Activated CD4-positive, alpha-beta T cell treated with anti-CD3 and anti-CD28 coated beads, Interleukin-2, amount 10 ng/mL, durations not matched to agents 7 days and 5 days (primary cell): ENCODE measurements around the gene LDLRAD4. TPM values are rescaled to one million over a fixed set of nuclear protein-coding genes. Genes with fewer than 3 reads are reported as not detected.
A peak's percentile ranks its signal among the peaks of the same experiment; 100 is the strongest.

Experiments
- CTCF ChIA-PET: fragments of 350-600 bp; sonication (Branson Sonifier 250); formaldehyde crosslinking; loops from one replicate; lab custom pipeline; 2021; ENCODE audit warnings: antibody characterized with exemption; lab: Charles Lee
- POLR2A ChIA-PET: fragments of 350-600 bp; sonication (Branson Sonifier 250); formaldehyde crosslinking; loops from one replicate; lab custom pipeline; 2021; ENCODE audit warnings: antibody characterized with exemption; lab: Charles Lee
- DNase-seq: peaks from one replicate; pipeline ENCODE4 v3.0.0-alpha.2; 2020
- H3K27ac Mint-ChIP-seq: one replicate; pipeline ENCODE4 v1.8.0; 2021; ENCODE audit warnings: mild to moderate bottlenecking, moderate library complexity, mixed read lengths
- H3K27me3 Mint-ChIP-seq: one replicate; pipeline ENCODE4 v1.8.0; 2021; ENCODE audit warnings: mixed read lengths
- H3K36me3 Mint-ChIP-seq: one replicate; pipeline ENCODE4 v1.8.0; 2021; ENCODE audit warnings: low read depth, mixed read lengths
- H3K4me1 Mint-ChIP-seq: one replicate; pipeline ENCODE4 v1.8.0; 2021; ENCODE audit warnings: mixed read lengths
- H3K4me3 Mint-ChIP-seq: one replicate; pipeline ENCODE4 v1.8.0; 2021; ENCODE audit warnings: mild to moderate bottlenecking, moderate library complexity, mixed read lengths
- H3K9me3 Mint-ChIP-seq: one replicate; pipeline ENCODE4 v1.8.0; 2021; ENCODE audit warnings: mixed read lengths
- total RNA-seq, 2 experiments: library from RNA; stranded (reverse); gene quantifications; one replicate each; pipeline ENCODE4 v1.2.3, GENCODE V29; 2021

Gene LDLRAD4
- total RNA-seq, 2 experiments from 2014 or later = 23.8 to 28.6 TPM

GRCh38 chr18:13462686-13463085 is 244.1 kb downstream of the LDLRAD4 start:
- Mint-ChIP-seq H3K4me3 (no peak overlapping the region), H3K4me1 (peaks cover 64% of the 10 kb centered on the region), H3K9me3 (peaks cover 28% of the 10 kb centered on the region), H3K27ac (no peak overlapping the region), H3K36me3 (peaks cover 33% of the 10 kb centered on the region), H3K27me3 (no peaks in the 10 kb centered on the region)
- POLR2A ChIA-PET = no interaction called here
- DNase-seq = no peak
- CTCF ChIA-PET = interaction anchor here (1.2 to 1.8 kb wide), 2 partner anchors 21 to 30 kb away, joined by 3 to 4 read pairs; no protein-coding TSS in a partner anchor

- Mint-ChIP-seq H3K27ac (peak overlapping the region; percentile 93), H3K36me3 (peaks cover 35% of the 10 kb centered on the region), H3K4me1 (peaks cover 68% of the 10 kb centered on the region), H3K9me3 (peaks cover 25% of the 10 kb centered on the region), H3K27me3 (no peaks in the 10 kb centered on the region), H3K4me3 (peak overlapping the region; percentile 85)
- no peak for DNase-seq
- CTCF ChIA-PET = interaction anchor here (0.7 to 1.8 kb wide), 4 partner anchors 20 to 246 kb away, joined by 3 to 5 read pairs (median 4); partner anchors contain the start of gene LDLRAD4
- POLR2A ChIA-PET = no interaction called here
Measured at GRCh38 chr18:13463526-13464210, 245.1 kb downstream of the LDLRAD4 start.

GRCh38 chr18:13464432-13465123 is 246.0 kb downstream of the LDLRAD4 start:
- Mint-ChIP-seq H3K27me3 (no peaks in the 10 kb centered on the region), H3K9me3 (peaks cover 25% of the 10 kb centered on the region), H3K27ac (peak overlapping the region; percentile 93), H3K36me3 (peaks cover 39% of the 10 kb centered on the region), H3K4me1 (peaks cover 75% of the 10 kb centered on the region), H3K4me3 (peak overlapping the region; percentile 85)
- DNase-seq = peak; percentile 78
- ChIA-PET CTCF (interaction anchor here (0.7 to 1.8 kb wide), 3 partner anchors 19 to 247 kb away, joined by 3 to 5 read pairs (median 4); partner anchors contain the start of gene LDLRAD4), POLR2A (interaction anchor here (0.5 kb wide), 1 partner anchor 99 kb away, joined by 3 read pairs; no protein-coding TSS in a partner anchor)

- Mint-ChIP-seq H3K9me3 (peaks cover 21% of the 10 kb centered on the region), H3K4me3 (peak overlapping the region; percentile 85), H3K36me3 (peaks cover 40% of the 10 kb centered on the region), H3K27me3 (no peaks in the 10 kb centered on the region), H3K4me1 (peaks cover 76% of the 10 kb centered on the region), H3K27ac (peak overlapping the region; percentile 93)
- ChIA-PET CTCF (no interaction called here), POLR2A (interaction anchor here (0.5 kb wide), 1 partner anchor 99 kb away, joined by 3 read pairs; no protein-coding TSS in a partner anchor)
- DNase-seq = no peak
Measured at GRCh38 chr18:13465124-13465446, 246.5 kb downstream of the LDLRAD4 start.

- ChIA-PET CTCF (no interaction called here), POLR2A (interaction anchor here (0.5 kb wide), 1 partner anchor 98 kb away, joined by 3 read pairs; no protein-coding TSS in a partner anchor)
- H3K27me3 Mint-ChIP-seq = no peaks in the 10 kb centered on the region
- no peak for DNase-seq
- peaks cover 40% of the 10 kb centered on the region for H3K36me3 Mint-ChIP-seq
- H3K9me3 Mint-ChIP-seq = peaks cover 21% of the 10 kb centered on the region
- peaks cover 80% of the 10 kb centered on the region for H3K4me1 Mint-ChIP-seq
- H3K4me3 Mint-ChIP-seq = peak overlapping the region; percentile 85
- H3K27ac Mint-ChIP-seq = peak overlapping the region; percentile 93
Measured at GRCh38 chr18:13465476-13465875, 246.9 kb downstream of the LDLRAD4 start.

GRCh38 chr18:13470516-13471197 is 252.1 kb downstream of the LDLRAD4 start:
- peaks cover 64% of the 10 kb centered on the region for H3K4me1 Mint-ChIP-seq
- CTCF ChIA-PET = no interaction called here

GRCh38 chr18:13471198-13471845 is 252.8 kb downstream of the LDLRAD4 start:
- no peaks in the 10 kb centered on the region for H3K27me3 Mint-ChIP-seq
- H3K4me3 Mint-ChIP-seq = no peak overlapping the region
- ChIA-PET POLR2A (no interaction called here), CTCF (no interaction called here)
- H3K9me3 Mint-ChIP-seq = peaks cover 17% of the 10 kb centered on the region
- peaks cover 59% of the 10 kb centered on the region for H3K4me1 Mint-ChIP-seq
- peak overlapping the region; percentile 73 for H3K27ac Mint-ChIP-seq
- no peak for DNase-seq
- H3K36me3 Mint-ChIP-seq = peaks cover 69% of the 10 kb centered on the region

More at GRCh38 chr18:13470516-13471197, 252.1 kb downstream of the LDLRAD4 start:
- H3K36me3 Mint-ChIP-seq = peaks cover 71% of the 10 kb centered on the region
- H3K9me3 Mint-ChIP-seq = peaks cover 17% of the 10 kb centered on the region
- H3K27me3 Mint-ChIP-seq = no peaks in the 10 kb centered on the region
- H3K4me3 Mint-ChIP-seq = no peak overlapping the region
- H3K27ac Mint-ChIP-seq = peak overlapping the region; percentile 73
- POLR2A ChIA-PET = no interaction called here
- no peak for DNase-seq

- no peak for DNase-seq
- CTCF ChIA-PET = no interaction called here
- POLR2A ChIA-PET = no interaction called here
- Mint-ChIP-seq H3K9me3 (peaks cover 10% of the 10 kb centered on the region), H3K4me3 (no peak overlapping the region), H3K27ac (peak overlapping the region; percentile 38), H3K27me3 (no peaks in the 10 kb centered on the region), H3K36me3 (peaks cover 67% of the 10 kb centered on the region), H3K4me1 (peaks cover 51% of the 10 kb centered on the region)
Measured at GRCh38 chr18:13471971-13472628, 253.5 kb downstream of the LDLRAD4 start.

- H3K27me3 Mint-ChIP-seq = no peaks in the 10 kb centered on the region
- DNase-seq = no peak
- ChIA-PET POLR2A (no interaction called here), CTCF (no interaction called here)
- no peak overlapping the region for H3K27ac Mint-ChIP-seq
- peaks cover 2% of the 10 kb centered on the region for H3K9me3 Mint-ChIP-seq
- H3K4me1 Mint-ChIP-seq = peaks cover 43% of the 10 kb centered on the region
- peaks cover 71% of the 10 kb centered on the region for H3K36me3 Mint-ChIP-seq
- no peak overlapping the region for H3K4me3 Mint-ChIP-seq
Measured at GRCh38 chr18:13473751-13474150, 255.2 kb downstream of the LDLRAD4 start.

- ChIA-PET POLR2A (no interaction called here), CTCF (no interaction called here)
- peaks cover 74% of the 10 kb centered on the region for H3K36me3 Mint-ChIP-seq
Measured at GRCh38 chr18:13474336-13474735, 255.8 kb downstream of the LDLRAD4 start.

GRCh38 chr18:13474907-13475545 is 256.5 kb downstream of the LDLRAD4 start:
- Mint-ChIP-seq H3K4me3 (no peak overlapping the region), H3K36me3 (peaks cover 70% of the 10 kb centered on the region), H3K27me3 (no peaks in the 10 kb centered on the region), H3K4me1 (peaks cover 40% of the 10 kb centered on the region), H3K9me3 (peaks cover 2% of the 10 kb centered on the region), H3K27ac (no peak overlapping the region)
- no peak for DNase-seq
- CTCF ChIA-PET = interaction anchor here (0.6 kb wide), 2 partner anchors 58 to 542 kb away, joined by 3 read pairs; no protein-coding TSS in a partner anchor
- POLR2A ChIA-PET = no interaction called here

More at GRCh38 chr18:13474336-13474735, 255.8 kb downstream of the LDLRAD4 start:
- Mint-ChIP-seq H3K27me3 (no peaks in the 10 kb centered on the region), H3K9me3 (peaks cover 2% of the 10 kb centered on the region), H3K27ac (no peak overlapping the region), H3K4me1 (peaks cover 38% of the 10 kb centered on the region), H3K4me3 (no peak overlapping the region)
- DNase-seq = no peak
